GM18909 (cell line): ENCODE measurements around the gene TTLL1.
"Not testable (repeated sequence)": the region's sequence is repeated elsewhere in the genome, so short reads cannot be mapped to it uniquely, and the experiment has no call there.

Source experiments
- ATAC-seq: cut with Tn5 transposase; IDR thresholded peaks from one replicate; pipeline ENCODE4 v1.9.1; 2021; ENCODE audit warnings: mild to moderate bottlenecking; ENCODE audit not compliant: unreplicated experiment, poor library complexity

TTLL1 gene

DNA sequence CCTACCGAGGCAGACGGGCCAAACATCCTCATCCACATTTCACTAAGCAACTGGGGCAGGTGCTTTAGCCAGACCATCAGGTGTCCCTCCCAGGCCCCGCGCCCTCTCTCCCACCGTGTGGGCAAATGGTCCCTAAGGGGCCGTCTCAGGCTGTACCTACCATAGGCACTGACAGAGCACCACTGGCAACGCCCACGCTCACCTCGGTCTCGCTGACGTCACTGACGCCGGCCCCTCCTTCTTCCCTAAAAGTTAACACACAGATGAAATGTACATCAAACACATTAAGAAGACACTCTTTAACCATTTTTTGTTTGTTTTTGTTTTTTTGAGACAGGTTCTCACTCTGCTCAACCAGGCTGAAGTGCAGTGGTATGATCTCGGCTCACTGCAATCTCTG is 9.4 kb downstream of the TTLL1 start:
- no peak for ATAC-seq

DNA sequence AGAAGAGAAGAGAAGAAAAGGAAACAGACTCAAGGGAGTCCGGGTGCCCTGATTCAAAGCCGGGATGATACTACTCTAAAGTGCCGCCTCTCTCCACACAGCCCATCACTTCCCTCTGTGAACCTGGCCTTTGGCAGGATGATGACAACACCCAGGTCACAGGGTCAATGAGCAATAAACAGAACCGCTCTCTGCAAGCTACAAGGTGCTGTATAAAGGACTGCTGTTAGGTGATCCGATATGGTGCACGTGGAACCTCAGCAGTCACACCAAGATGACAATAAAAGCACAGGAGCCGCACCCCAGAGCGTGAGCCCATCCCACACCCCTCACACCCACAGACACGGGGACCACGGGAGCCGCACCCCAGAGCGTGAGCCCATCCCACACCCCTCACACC is 10.7 kb downstream of the TTLL1 start:
- no peak for ATAC-seq

DNA sequence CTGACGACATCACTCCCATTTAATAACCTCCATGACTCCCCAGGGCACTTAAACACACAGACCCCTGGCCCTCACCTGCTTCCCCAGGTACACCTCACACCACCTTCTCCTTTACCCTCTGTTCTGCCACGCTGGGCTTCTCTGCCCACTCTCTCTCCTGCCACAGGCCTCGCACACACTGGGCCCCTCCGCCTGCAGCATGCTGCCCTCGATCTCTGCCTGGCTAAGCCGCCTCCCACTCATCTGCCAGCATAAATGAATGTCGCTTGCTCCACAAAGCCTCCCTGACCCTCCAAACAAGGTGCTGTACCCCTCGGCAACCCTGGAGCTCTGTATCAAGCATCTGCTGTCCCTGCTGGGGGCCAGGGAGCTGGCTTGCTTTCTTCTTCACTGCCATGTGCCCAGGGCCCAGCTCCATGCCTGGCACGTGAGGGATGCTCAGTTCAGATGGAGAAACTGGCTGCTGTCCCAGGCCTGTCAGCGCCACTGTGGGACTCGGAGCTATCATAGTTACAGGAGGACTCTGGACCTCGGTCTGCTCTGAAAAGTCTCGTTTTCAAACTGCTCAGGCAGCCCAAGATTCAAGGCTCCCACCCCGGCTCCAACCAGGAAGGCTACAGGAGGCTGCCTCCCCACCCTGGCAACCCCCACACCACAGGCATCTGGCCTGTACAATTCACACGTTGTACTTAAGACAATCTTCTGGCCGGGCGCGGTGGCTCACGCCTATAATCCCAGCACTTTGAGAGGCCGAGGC is 11.9 kb downstream of the TTLL1 start:
- ATAC-seq = no peak

DNA sequence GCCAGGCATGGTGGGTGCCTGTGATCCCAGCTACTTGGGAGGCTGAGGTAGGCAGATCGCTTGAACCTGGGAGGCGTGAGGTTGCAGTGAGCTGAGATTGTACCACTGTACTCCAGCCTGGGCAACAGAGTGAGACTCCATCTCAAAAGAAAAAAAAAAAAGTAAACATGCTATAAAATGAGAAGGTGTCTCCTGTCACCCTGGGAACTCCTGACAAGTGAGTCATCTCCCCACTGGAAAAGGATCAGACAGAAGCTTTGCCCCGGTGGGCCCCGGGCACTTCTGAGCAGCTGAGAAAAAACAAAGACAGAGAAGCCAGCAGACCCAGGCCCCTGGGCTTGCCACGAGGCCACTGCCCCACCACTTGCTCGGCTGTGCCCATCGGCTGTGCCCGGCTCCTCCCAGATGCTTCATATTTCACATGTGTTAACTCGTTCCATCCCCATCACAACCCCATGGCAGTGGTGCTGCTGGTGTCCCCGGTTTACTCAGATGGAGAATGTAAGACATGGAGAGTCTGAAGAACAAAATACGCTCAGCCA is 22.3 kb downstream of the TTLL1 start:
- no peak for ATAC-seq

DNA sequence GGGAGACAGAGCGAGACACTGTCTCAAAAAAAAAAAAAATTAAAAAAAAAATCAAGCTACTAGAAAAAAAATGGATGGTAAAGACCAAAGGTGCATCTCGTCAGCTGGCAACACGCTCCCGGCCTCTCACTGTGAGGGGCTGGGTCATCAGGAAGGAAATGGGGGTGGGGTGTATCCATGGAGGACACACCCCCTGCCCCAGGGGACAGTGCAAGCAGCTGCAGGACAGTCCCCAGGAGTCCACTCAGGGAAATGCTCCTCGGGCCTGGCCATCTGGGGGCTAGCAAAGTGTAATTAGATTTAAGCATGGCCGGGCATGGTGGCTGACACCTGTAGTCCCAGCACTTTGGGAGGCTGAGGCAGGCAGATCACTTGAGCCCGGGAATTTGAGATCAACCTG is 23.1 kb downstream of the TTLL1 start:
- ATAC-seq = no peak

DNA sequence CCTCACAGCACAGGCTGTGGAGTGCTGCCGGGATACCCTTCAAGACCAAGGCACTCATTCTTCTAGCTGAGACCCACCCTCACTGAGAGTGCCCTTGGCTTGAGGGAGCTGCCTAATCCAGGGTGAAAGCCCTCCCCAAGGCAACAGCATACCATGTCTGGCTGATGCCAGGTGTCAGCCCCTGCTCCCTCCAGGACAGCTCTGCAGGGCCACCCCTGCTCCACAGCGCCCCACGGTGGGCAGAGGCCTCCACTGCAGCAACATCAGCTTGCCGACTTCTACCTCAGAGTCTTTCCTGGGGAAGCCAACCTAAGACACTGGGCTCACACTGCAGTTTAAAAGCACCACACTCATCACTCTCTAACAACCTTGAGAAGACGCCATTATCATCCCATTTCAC is 29.0 kb downstream of the TTLL1 start:
- ATAC-seq = no peak

DNA sequence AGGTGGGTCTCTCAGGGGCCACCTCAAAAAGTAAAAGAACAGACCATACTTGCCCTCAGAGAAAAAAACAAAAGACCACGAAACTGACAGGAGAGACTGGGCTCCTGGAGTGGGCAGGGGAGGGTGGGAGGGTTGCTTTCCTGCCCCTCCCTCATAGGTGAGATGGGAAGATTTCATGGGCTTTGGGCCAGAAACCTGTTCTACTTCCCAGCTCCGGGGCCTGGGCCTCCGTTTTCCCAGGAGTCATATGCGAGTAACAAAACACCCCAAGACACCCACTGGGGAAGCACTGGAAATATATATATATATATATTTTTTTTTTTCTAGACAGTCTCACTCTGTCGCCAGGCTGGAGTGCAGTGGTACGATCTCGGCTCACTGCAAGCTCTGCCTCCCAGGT is 31.6 kb downstream of the TTLL1 start:
- ATAC-seq = no peak

DNA sequence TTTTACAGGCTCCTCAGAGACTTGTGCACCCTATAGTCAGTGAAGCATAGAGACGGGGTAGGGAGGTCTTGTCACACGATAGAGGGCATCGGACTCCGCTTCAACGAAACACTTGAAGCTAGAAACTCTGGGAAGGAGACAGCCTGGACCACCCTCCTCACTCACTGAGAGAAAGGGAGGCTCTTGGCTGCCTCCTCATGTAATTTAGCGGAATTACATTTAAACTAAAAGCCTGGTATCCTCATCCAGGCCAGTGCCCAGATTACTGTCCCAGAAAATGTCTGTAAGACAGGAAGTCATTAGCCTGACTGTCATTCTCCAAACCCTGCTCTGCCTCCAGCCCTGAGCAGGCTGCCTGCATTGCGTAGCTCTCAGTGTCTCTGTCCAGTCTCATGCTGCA is 36.0 kb downstream of the TTLL1 start:
- ATAC-seq = no peak

DNA sequence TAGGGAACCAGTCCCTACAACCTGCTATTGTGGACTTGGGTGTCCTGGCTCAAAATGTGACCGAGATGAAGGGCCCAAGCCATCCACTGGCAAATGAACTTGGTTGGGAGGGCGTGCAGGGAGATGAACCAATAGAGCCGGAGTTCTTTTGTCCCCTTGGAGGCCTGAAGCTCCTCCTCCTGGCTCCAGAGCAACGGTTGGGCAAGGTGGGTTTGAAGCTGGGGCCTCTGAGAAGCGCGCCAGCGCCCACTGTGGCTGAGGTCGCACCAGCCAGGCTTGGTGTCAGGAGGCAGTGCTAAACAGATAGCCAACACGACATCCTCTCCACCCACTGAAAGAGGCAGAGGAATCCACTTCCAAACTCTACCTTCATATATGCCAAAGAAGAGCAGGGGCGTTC is 38.2 kb downstream of the TTLL1 start:
- ATAC-seq = no peak

DNA sequence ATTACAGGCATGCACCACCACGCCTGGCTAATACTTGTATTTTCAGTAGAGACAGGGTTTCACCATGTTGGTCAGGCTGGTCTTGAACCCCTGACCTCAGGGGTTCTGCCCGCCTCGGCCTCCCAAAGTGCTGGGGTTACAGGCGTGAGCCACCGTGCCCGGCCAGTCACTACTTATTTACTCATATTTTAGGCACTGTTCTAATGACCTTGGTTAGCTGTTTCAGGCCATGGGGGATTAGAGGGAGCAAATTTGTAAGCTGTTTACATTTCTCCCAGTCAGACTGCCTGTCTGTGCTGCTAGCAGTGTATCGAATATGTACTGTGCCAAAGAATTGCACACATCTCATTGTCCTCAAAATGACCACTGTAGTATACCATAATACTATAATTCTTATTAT is 41.6 kb downstream of the TTLL1 start:
- ATAC-seq = no peak

DNA sequence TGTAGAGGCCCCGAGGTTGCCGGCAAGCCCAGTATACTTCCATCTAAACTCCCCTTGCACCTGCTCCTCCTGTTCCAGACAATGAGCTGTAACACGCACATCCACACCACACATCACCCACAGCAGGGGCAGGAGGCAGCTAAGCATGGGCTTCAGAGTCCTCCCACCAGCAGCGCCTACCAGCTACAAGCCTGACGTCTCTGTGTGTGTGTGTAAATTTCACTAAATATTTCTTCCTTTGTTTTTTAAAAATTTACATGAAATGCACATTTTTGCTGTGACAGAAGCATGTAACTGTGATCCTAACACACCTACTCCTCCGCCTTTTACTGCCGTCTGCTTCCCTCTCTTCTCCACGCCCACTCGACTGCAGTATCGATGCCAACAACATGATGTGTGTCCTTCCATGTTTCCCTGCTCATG is 44.9 kb downstream of the TTLL1 start:
- ATAC-seq = no peak

DNA sequence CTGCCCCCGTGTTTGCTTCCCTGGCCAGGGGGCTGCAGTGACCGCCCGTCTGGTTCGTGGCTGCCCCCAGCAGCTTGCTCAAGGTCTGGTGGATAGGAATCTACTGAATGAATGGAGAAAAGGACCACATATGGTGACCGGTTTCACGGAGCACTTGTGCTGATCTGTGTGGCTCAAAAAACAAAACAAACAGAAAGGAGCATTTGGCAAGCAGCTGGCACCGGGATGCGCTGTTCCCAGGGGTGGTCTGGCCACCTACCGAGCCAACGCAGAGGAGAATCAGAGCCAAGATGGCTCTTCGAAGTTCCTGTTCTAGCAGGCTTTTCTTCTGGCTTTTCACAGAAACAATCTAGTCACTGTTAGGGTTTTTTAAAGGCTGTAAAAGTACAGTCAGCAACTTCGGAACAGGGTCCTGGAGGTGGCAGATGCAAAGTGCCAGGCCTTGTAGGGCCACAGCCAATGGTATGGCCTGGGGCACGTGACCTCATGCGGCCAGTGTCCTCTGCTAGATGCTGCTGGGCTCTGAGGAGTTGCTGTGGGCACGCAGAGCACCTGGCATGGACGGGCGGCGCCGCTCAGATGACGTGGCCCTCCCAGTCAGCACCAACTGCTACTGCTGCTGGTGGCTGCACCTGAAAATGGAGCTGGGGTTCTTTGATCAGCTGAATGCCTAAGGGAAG is 47.0 kb downstream of the TTLL1 start:
- ATAC-seq = no peak

DNA sequence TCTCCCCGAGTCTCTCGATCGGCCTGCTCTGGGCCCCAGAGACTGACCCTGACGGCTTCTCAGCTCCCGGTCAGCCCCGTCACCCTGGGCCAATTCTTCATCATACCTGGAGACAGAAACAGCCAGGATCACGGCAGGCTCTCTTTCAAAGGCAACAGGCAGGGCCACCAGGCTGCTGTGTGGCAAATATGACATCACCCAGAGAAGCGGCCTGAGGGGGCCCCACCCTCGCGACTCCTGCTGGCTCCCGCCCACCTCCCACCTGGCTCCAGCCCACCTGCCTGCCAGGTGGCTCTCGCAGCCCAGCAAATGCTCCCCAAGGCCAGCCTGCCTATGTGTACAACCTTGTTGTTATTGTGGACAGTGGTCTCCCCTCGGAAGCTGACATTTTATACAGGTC is 49.4 kb downstream of the TTLL1 start:
- ATAC-seq = no peak

DNA sequence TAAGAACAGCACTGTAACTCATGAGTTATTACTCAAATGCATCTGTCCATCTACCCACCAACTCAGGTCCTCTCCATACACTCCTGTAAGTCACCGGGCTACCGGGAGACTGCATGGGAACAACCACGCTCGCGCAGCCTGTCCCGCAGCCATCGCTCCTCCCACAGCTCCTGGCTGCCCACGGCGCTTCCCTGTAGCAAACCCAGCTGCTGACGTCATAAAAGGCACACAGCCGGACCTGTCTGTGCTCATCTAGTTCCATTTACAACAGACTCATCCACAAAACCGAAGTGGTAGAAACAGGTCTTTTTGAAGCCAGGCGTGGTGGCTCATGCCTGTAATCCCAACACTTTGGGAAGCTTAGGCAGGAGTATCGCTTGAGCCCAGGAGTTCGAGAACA is 50.9 kb downstream of the TTLL1 start:
- no peak for ATAC-seq

DNA sequence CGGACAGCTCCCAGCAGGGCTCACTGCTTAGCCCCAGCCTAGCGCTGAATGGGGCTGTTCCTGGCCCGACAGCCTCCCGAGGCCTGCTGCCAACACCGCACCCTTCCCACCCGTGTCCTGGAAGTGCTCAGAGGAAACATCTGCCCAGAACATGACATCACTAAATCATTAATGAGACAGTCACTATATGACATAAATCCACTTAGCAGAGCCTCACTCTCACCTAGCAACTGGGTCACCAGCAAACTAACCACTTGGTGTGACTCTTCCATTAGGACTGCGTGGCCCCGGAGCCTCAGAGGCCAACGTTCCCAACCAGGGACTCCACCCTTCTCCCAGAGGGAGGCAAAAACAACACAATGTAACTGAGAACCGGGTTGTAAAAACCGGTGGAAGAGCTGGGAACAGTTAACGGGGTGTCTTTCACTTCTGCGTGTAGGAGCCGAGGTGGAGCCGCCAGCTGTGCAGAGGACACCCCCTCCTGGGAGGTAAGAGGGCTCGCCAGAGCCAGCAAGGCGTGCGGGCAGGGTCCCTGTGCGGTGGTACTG is 52.8 kb downstream of the TTLL1 start:
- no peak for ATAC-seq

DNA sequence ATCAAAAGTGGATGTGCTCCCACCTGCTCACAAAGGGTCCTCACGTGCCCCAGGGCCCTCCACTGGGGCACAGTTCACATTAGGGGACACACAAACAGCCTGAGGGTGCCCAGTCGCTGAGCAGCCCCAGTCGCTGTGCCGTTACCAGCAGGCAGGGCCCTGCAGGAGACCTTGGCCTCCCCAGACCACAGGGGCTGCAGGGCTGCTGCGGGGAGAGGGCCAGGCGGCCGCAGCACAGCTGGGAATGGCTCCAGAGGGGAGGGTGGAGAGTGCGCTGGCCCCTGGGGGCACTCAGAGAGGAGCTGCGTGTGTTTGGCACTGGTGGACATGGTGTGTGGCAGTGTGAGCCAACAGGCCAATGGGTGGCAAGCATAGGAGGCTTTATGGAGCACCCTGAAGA is 53.9 kb downstream of the TTLL1 start:
- ATAC-seq = no peak

DNA sequence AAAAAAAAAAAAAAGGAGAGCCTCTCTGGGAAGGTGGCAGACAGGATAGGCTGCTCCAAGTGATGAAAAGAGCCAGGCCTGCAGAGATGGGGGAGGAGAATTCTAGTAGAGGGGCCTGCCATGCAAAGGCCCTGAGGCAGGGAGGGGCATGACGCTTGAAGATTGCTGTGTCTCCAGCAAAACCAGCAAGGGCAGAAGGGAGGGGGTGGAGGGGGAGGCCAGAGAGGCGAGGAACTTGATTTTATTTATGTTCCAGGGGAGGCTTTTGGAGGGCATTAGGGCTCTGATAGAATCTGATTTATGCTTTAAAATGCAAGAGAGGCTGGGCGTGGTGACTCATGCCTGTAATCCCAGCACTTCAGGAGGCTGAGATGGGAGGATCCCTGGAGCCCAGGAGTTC is 57.6 kb downstream of the TTLL1 start:
- no peak for ATAC-seq

DNA sequence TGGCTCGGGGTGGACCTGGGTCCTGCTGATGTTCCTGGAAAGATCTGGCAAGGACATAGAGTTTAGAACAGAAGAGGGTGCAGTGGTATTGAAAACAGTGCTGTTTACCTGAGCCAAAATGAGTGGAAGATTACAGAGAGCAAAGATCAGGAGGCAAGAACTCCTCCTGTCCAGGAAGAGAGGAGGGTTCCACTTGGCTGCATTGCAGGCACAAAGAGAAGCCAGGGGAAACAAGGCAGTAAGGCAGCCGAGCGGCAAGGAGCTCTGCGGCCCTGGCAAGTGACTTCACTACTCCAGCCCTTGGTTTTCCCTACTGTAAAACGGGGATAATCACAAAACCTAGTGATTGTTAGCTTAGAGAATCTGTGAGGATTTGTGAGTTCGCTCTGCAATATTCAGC is 70.6 kb downstream of the TTLL1 start:
- no peak for ATAC-seq

DNA sequence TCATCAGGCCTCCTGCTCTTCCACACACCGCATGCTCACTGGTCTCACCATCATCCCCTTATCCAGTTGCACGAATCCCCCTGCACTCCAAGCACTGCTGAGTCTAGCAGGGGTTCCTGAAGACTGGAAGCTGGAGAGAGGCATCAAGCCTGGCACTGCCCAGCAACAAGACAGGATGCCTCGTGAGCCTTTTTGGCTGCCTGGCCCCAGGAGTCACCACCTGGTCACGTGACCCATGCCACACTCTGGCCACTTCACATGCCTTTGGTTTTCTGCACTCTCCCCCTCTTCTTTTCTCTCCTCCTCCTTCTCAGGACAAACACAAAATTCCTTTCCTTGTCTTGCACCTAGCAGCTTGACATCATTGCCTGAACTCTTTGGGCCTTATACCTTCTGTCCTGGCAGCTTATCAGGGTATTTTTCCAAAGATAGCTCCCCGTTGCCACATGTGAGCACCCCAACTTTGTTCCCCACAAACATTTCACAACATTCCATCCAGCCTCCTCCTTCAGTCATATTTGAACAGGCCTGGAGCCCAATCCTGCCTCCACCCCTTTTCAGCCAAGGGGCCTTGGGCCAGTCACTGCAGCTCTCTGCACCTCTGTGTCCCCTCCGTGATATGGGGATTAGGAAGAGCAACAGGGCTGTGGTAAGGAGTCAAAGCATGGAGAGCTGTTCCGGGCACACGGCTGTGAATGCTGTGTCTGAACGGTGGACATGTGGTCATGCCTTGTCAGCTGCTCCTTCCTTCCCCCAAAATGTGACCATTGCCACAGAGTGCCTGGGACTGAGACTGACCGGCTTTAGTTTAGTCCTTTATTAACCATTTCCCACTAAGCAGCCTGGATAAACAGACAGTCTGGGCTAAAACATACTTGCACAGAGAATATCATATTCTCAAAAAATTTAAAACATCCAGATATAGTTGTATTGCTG is 71.4 kb downstream of the TTLL1 start:
- ATAC-seq = no peak

DNA sequence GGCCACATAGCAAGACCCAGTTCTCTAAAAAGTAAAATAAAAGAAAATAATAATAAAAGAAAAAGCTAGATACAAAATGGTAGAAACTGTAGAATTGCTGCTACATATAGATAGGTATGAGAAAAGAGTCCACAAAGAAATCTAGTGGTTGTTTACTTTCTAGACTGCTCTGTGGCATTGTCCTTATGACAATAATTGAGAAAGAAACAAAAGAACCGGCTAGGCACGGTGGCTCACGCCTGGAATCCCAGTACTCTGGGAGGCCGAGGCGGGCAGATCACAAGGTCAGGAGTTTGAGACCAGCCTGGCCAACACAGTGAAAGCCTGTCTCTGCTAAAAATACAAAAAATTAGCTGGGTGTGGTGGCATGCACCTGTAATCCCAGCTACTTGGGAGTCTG is 73.0 kb downstream of the TTLL1 start:
- not testable (repeated sequence) for ATAC-seq

DNA sequence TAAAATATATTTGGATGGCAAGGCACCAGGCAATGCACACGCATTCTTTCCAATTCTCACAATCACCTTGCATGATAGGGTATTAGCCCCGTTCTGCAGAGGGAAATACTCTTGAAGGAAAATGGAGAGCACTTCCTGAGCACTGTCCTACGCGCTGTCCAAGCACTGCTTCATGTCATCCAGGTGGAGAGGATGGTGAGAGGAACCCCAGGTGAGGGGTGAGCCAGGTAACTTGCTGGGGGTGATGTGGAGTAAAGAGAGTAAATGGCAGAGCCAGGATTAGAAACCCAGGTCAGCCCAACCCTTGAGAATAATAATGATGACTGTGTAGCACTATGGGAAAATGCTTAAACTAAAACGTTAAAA is 73.5 kb downstream of the TTLL1 start:
- ATAC-seq = no peak
